ENCODE data around the gene MRPL42. TPM values are rescaled to one million over a fixed set of nuclear protein-coding genes. Genes with fewer than 3 reads are reported as not detected.

The MRPL42 gene
- 53.0 and 85.8 TPM in 2 replicates for total RNA-seq

DNA sequence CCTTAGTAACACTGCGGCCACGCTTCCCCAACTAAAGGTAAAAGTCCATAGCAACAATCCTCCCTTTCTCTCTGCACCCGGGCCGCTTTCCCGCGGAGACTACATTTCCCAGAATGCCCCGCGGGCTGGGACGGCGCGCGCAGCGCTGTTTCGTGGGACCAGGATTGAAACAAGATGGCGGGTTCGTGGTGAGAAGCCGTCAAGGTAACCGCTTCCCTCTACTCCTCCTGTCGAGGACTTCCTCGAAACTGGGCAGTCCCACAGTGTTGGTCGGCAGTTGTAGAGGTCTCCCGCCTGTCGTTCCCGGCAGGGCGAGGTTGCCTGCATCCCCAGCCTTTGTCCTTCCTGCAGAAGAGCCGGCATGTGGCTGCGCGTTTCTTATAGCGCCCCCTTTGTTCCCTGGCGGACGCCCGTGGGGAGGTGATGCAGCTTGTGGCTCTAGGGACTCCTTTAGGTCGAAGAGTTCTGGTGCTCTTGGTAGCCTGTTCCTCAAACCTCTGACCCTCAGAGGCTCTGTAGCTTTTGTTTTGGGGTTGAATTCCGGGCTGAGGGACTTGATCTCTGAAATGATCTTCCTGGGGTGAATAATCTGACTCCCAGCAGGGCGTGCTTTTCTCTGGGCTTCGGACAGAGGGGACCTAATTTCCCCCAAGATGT, at the start of gene MRPL42:
MRPL42 (plus strand) TSS at position 164 of the 657 bp plus-strand sequence. CDS start 1,772 bp downstream, outside the sequence.

DNA sequence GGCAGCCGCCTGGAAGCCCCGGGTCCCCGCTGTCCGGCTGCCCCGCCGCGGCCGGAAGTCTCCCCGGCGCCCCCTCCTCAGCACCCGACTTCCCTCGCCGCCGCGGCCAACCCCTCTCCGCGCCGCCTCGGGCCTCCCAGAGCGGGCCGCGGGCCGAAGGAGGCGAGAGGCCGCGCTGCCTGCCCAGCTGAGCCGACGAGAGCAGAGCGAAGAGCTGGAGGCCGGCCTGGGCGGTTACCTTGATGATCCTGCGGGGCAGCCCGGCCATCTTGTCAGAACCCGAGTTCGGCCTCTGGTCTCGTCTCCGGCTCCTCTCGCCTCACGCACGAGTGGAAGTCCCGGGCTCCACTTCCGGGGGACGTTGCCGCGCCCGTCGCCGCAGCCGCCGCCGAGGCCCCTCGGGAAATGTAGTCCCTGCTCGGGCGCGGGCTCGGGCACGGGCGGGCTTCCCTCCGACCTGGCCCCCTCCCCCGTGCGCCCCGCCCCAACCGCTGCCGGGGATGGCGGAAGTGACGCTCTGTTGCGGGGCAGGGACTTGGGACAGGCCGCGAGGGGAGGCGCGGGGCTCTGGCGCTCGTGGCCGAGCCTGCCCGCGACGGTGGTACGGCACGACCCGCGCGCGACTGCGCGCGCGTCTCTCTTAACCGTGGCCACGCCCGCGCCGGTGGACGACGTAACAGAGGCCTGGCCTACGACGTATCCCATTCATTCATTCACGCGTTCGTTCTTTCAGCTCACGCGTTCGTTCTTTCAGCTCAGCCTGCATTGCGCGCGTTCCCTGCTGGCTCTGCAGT, 25.5 kb upstream of the MRPL42 start, which contains the start of gene UBE2N:
UBE2N (minus strand) TSS at position 331 of the 794 bp plus-strand sequence; CDS start at position 268, 63 bp downstream.

Other genes with a start within 250 kb of the MRPL42 start
- gene NUDT4, start 89.6 kb upstream of the MRPL42 start, total RNA-seq = 40.6 and 40.9 TPM in 2 replicates
- 65.7 and 78.7 TPM in 2 replicates for gene UBE2N, start 25.6 kb upstream of the MRPL42 start, total RNA-seq
- 40.6 and 66.3 TPM in 2 replicates for gene SOCS2, start 105.2 kb downstream of the MRPL42 start, total RNA-seq
- gene CRADD, start 209.9 kb downstream of the MRPL42 start, total RNA-seq = 46.1 and 55.6 TPM in 2 replicates

Measured in myometrial cell (primary cell).